NCI-H82 (cell line): Measurements from ENCODE around the gene RND1.
"Not testable (repeated sequence)": the region's sequence is repeated elsewhere in the genome, so short reads cannot be mapped to it uniquely, and the experiment has no call there.

Source experiments
- DNase-seq: peaks from one replicate; lab custom pipeline; 2025; lab: John Stamatoyannopoulos, UW

Gene RND1

GRCh38 chr12:48868451-48868850 lies 2.8 kb upstream of the RND1 start:
- no peak for DNase-seq

DNA sequence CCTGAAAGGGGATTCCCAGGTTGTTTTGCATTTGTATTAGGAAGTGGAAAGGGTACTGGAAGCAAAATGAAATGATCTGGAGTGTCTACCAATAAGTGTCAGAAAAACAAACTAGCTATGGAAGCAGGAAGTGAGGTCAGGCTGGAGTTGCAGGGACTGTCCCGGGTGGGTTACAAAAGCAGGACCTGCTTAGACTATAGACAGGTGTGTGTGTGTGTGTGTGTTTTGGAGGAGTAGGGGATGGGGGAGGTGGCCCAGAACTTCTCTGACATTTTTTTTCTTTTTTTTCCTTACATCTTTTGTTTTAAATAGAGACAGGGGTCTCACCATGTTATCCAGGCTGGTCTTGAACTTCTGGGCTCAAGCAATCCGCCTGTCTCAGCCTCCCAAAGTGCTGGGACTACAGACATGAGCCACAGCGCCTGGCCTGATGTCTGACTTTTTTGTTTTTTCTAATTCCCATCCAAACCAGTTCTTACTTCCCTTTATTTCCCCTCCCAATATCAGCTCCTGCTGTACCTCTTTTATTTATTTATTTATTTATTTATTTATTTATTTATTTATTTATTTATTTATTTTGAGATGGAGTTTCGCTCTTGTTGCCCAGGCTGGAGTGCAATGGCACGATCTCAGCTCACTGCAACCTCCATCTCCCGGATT lies 512 bp upstream of the RND1 start:
- no peak for DNase-seq

GRCh38 chr12:48863291-48863690 lies 2.4 kb downstream of the RND1 start:
- DNase-seq: no peak

DNA sequence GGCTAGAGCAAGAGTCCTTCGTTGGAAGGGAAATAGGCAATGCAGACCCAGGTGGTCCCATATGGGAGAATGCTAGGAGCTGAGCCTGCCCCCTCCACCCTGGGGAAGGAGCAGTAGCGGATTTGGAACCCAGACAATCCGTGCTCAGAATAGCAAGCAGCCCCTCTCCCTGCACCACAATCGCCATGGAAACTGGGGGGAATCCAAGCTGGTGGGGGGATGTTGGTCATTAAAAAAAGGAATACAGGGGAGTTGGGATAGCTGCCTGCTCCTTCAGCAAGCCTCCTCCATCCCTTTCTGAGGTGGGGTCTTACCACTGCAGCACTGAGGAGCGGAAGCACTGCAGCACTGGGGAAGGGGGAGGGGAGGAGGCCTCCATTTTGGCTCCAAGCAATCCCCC lies 2.9 kb downstream of the RND1 start:
- no peak for DNase-seq

GRCh38 chr12:48861111-48861510 lies 4.6 kb downstream of the RND1 start:
- no peak for DNase-seq

- DNase-seq: not testable (repeated sequence)
Observed at GRCh38 chr12:48860236-48860635, 5.4 kb downstream of the RND1 start.

GRCh38 chr12:48859607-48860006 lies 6.1 kb downstream of the RND1 start:
- no peak for DNase-seq

DNA sequence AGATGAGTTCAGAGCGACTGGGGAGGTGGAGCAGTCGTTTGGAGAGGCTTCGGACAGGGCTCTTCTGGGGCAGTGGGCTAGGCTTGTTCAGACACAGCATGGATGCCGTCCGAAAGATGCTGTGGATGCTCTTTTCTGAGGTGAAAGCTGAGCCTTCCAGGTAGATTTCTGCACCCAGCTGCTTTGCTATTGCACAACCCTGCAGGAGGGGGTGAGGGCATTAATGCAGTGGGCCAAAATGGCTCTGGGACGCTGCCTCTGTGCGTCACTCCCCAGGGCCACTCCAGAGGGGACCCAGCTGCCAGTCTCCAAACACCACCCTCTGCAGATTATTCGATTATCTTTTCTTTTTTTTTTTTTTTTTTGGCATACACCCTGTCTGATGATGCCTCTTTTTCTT lies 7.6 kb downstream of the RND1 start:
- DNase-seq: no peak

DNA sequence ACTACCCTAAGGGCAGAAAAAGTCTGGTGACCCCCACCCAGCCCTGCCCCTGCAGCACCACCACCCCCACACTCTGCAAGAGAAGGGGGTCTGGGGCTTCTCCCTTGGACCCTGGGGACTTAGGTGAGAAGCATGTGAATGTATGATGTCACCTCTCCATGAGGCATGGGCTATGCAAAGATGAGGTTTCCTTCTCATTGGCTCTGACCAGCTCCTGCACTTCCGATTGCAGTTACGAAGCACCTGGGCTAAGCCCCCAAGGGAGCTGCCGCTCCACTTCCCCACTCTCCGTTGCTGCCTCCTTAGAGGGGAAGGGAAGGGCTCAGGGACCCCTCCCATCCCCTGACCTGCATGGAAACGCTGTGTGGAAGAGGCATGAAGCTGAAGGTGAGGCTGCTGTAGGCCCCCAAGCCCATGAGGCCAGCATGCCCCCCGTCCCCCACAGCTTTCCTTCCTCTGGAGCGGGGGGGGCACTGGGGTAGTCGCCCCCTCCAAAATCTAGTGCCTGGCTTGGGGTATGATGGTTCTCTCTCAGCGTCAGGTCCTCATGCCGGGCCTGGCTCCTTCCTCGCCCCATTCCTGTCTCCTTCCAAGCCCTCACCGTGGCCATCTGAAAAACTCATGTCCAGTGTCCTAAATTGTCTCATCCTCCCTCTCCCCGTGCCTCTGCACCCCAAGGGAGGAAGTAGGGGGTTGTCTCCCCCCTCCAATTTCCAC lies 8.2 kb downstream of the RND1 start:
- DNase-seq: peak; percentile 22

DNA sequence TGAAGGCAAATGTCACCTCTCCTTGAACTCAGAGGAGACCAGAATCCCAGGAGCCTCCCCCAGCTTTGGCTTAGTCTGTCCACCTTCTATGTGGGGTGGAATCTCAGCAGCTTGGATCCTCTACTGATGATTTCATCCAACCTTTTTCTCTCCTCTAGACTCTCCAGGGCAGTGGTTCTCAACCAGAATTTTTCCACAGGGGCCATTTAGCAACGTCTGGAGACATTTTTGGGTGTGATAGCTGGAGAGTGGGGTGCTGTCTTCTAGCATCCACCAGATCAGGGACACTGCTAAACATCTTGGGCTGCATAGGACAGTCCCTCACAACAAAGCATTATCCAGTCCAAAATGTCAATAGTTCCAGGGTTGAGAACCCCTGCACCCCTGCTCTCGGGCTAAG lies 9.3 kb downstream of the RND1 start:
- DNase-seq: no peak

DNA sequence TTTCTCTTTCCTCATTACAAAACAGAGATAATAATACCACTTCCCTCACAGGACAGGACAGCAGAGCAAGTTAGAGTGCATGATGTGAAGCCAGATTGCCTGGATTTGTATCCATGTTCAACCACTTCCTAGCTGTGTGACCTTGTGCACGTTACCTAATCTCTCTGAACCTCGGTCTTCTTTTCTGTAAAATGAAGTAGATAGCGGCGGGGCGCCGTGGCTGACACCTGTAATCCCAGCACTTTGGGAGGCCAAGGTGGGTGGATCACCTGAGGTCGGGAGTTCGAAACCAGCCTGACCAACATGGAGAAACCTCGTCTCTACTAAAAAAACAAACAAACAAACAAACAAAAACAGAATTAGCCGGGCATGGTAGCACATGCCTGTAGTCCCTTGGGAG lies 10.7 kb downstream of the RND1 start:
- not testable (repeated sequence) for DNase-seq

DNA sequence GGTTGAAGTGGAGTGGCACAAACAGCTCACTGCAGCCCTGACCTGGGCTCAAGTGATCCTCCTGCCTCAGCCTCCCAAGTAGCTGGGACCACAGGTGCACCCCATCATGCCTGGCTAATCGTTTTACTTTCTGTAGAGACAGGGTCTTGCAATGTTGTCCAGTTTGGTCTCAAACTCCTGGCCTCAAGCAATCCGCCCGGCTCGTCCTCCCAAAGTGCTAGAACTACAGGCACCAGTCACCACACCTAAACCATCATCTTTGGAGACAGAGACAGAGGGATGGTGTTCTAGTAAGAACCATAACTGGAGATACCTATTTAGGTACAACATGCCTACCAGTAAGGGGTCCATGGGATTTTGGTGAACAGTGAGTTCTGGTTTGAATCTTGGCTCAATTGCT lies 11.2 kb downstream of the RND1 start:
- no peak for DNase-seq

GRCh38 chr12:48852734-48853688 lies 12.7 kb downstream of the RND1 start:
- peak; percentile 95 for DNase-seq

- peak; percentile 99 for DNase-seq
Observed at GRCh38 chr12:48851883-48852733, 13.6 kb downstream of the RND1 start, which contains the start of gene DDX23. Gene DDX23 (minus strand): TSS chr12:48852163. CDS start chr12:48845782, 6,381 bp downstream.

DNA sequence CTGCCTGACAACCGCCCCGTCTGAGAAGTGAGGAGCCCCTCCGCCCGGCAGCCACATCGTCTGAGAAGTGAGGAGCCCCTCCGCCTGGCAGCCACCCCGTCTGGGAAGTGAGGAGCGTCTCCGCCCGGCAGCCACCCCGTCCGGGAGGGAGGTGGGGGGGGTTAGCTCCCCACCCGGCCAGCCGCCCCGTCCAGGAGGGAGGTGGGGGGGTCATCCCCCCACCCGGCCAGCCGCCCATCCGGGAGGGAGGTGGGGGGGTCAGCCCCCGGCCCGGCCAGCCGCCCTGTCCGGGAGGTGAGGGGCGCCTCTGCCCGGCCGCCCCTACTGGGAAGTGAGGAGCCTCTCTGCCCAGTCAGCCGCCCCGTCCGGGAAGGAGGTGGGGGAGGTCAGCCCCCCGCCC lies 23.6 kb downstream of the RND1 start:
- not testable (repeated sequence) for DNase-seq

- no peak for DNase-seq
Observed at GRCh38 chr12:48838048-48838447, 27.6 kb downstream of the RND1 start.

GRCh38 chr12:48832321-48833060 lies 33.2 kb downstream of the RND1 start:
- no peak for DNase-seq

DNA sequence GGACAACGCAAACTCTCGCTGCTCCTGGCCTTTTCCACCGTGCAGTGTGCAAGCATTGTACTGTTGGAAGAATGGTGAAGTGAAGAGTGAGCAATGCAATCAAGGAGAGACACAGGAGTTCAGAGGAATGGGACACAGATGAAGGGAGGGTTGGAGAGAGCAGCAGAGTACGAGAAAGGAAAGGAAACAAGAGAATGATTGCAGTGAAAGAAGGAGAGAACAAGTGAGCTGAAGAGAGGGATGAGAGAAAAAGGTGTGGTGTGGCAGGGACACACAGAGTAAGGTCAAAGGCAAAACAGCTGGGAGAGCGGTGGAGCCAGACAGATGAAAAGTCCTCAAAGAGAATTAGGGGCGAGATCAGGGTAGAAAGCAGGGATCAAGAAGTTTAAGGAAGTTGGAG lies 34.4 kb downstream of the RND1 start:
- DNase-seq: no peak

DNA sequence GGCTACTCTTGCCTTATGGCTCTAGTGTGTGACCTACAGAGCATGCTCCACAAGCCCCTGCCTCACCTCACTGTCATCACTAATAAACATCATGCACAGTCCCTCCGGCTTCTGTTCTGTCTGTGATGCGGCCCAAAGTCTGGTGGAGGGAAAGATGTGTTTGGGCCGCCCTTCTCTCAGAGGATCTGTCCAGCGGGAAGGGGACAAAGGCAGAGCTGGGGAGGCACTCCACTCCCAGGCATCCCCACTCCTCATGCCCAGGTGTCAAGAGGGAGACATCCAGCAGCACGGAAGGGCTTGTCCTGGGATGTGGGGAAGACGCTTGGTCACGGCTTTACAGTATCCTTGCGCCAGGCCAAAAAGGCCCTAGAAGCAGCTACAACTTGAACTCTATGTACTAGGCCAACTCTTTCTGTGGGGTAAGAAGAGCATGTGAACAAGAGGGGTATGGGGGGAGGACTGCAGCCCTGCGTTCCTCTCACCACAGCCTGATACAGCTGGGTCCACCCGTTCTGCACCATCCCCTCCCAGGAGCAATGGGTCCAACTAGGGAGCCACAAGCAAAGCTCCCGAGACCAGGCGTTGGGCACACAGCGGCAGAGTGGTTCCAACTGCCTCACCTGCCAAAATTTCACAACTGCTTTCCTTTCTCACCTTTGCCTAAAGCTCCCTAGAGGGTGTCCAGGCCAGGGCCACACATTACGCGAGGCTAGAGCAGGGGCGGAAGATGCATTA lies 36.7 kb downstream of the RND1 start:
- DNase-seq: no peak

GRCh38 chr12:48828293-48828692 lies 37.4 kb downstream of the RND1 start:
- no peak for DNase-seq
